Fibroblast of lung (primary cell): ENCODE measurements around the gene UNCX. TPM values are rescaled to one million over a fixed set of nuclear protein-coding genes. Genes with fewer than 3 reads are reported as not detected.

Experiments
- DNase-seq, 2 donors: peaks; one replicate each; pipeline versions ENCODE4 v3.0.0 to v3.0.0-alpha.2; 2010; ENCODE audit warnings: low read depth in 2 of 2
- H2AFZ ChIP-seq: 2 replicates; pipeline ENCODE4 v1.5.1; 2012; ENCODE audit warnings: low read length, control low read depth, inconsistent platforms
- H3K27ac ChIP-seq: 2 replicates; pipeline ENCODE4 v1.5.1; 2011; ENCODE audit warnings: low read length, control low read depth; ENCODE audit not compliant: insufficient read depth
- H3K27me3 ChIP-seq: 2 replicates; pipeline ENCODE4 v1.5.1; 2011; ENCODE audit warnings: mild to moderate bottlenecking, low read length; ENCODE audit not compliant: control insufficient read depth, insufficient read depth
- H3K36me3 ChIP-seq: 2 replicates; pipeline ENCODE4 v1.5.1; 2011; ENCODE audit warnings: low read length; ENCODE audit not compliant: control insufficient read depth, insufficient read depth
- H3K4me1 ChIP-seq: 2 replicates; pipeline ENCODE4 v1.5.1; 2011; ENCODE audit warnings: low read length; ENCODE audit not compliant: control insufficient read depth, insufficient read depth; ENCODE audit errors: extremely low read depth
- H3K4me2 ChIP-seq: 2 replicates; pipeline ENCODE4 v1.5.1; 2011; ENCODE audit warnings: low read length, control low read depth; ENCODE audit not compliant: insufficient read depth; ENCODE audit errors: extremely low read depth
- H3K4me3 ChIP-seq, 4 experiments: fragments of 200-600 bp in 1 of 4; sonication (generic) in 1 of 4; replicated peaks in 1 of 4; 2 replicates each; pipeline ENCODE4 v1.5.1; 2011 to 2016; ENCODE audit warnings: low read length in 4 of 4, low read depth in 3 of 4, mild to moderate bottlenecking in 3 of 4, control low read depth in 2 of 4, inconsistent platforms in 1 of 4, mixed read lengths in 1 of 4; ENCODE audit not compliant: insufficient read depth in 1 of 4; ENCODE audit errors: control extremely low read depth in 1 of 4
- H3K79me2 ChIP-seq: 2 replicates; pipeline ENCODE4 v1.5.1; 2012; ENCODE audit warnings: mild to moderate bottlenecking, low read length, inconsistent platforms; ENCODE audit not compliant: control insufficient read depth, insufficient read depth
- H3K9ac ChIP-seq: 2 replicates; pipeline ENCODE4 v1.5.1; 2011; ENCODE audit warnings: mild to moderate bottlenecking, low read length, control low read depth; ENCODE audit not compliant: insufficient read depth
- H3K9me3 ChIP-seq: 2 replicates; pipeline ENCODE4 v1.5.1; 2012; ENCODE audit warnings: low read depth, low read length; ENCODE audit not compliant: control insufficient read depth, insufficient read depth
- H4K20me1 ChIP-seq: 2 replicates; pipeline ENCODE4 v1.5.1; 2011; ENCODE audit warnings: low read length; ENCODE audit not compliant: control insufficient read depth, insufficient read depth; ENCODE audit errors: extremely low read depth
- EZH2 ChIP-seq: IDR thresholded peaks from 2 replicates; pipeline ENCODE4 v1.5.1; 2012; ENCODE audit warnings: low read length, control low read depth, mild to moderate bottlenecking; ENCODE audit errors: missing control alignments
- polyA plus RNA-seq, 2 donors: library from polyadenylated mRNA; depleted of rRNA in 1 of 2; stranded (reverse) in 1 of 2; unstranded in 1 of 2; fragments of >200 nt; gene quantifications; 2 replicates each; pipeline ENCODE4 v1.2.1, GENCODE V29; 2011 to 2012; ENCODE audit warnings: missing spikeins in 1 of 2
- total RNA-seq: library from RNA; depleted of rRNA; stranded (reverse); fragments of >200 nt; gene quantifications from 2 replicates; pipeline ENCODE4 v1.2.1, GENCODE V29; 2014
- TF ChIP-seq, protein P1 (sequence below), 2 donors: IDR thresholded peaks in 1 of 2; conservative IDR thresholded peaks in 1 of 2; 1 replicate in 1 of 2; 2 replicates in 1 of 2; pipeline ENCODE4 v1.5.1; 2011 to 2012; ENCODE audit warnings: low read length in 2 of 2, control low read depth in 1 of 2, inconsistent platforms in 1 of 2, low read depth in 1 of 2, mild to moderate bottlenecking in 1 of 2

Gene UNCX
- total and polyA plus RNA-seq, 2 donors (not counting 1 experiment from before 2014, with no cell fraction given) = not detected

DNA sequence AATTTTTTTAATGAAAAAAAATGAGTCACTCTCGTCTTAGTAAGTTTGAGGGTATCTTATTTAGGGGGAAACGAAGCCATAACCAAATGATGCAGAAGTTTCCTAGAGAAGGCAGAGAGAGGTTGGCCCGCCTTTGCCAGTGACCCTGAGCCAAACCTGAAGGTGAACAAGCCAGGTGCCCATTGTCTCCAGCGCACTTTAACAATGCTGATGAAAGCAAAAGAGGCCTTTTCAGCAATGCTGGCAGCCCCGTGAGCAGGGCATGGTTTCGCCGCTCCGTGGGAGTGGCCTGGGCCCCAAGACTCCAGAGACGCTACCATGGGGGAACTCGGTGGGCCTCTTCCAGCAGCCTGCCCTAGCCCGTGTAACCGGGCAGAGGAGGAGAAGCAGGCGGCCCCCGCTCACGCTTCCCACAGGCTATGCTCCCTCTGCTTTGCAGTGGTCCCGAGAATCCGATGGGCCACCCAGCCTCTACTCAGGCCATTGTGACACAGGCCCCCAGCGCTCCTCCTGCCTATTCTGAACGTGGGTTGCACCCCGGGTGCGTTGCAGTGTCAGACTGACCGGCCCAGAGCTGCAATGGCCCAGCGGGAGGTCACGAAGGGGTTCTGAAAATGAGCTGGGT, 14.0 kb upstream of the UNCX start:
- Histone ChIP-seq H3K27me3 (peaks cover 22% of the 10 kb centered on the region), H2AFZ (no peak overlapping the region), H4K20me1 (no peaks in the 10 kb centered on the region), H3K36me3 (no peaks in the 10 kb centered on the region), H3K4me3 (no peak overlapping the region), H3K79me2 (no peaks in the 10 kb centered on the region), H3K9ac (no peak overlapping the region), H3K4me1 (no peaks in the 10 kb centered on the region), H3K27ac (no peak overlapping the region), H3K4me2 (no peak overlapping the region), H3K9me3 (no peaks in the 10 kb centered on the region)
- DNase-seq = no peak
- no peak for TF ChIP-seq EZH2
- TF ChIP-seq, protein P1, sequence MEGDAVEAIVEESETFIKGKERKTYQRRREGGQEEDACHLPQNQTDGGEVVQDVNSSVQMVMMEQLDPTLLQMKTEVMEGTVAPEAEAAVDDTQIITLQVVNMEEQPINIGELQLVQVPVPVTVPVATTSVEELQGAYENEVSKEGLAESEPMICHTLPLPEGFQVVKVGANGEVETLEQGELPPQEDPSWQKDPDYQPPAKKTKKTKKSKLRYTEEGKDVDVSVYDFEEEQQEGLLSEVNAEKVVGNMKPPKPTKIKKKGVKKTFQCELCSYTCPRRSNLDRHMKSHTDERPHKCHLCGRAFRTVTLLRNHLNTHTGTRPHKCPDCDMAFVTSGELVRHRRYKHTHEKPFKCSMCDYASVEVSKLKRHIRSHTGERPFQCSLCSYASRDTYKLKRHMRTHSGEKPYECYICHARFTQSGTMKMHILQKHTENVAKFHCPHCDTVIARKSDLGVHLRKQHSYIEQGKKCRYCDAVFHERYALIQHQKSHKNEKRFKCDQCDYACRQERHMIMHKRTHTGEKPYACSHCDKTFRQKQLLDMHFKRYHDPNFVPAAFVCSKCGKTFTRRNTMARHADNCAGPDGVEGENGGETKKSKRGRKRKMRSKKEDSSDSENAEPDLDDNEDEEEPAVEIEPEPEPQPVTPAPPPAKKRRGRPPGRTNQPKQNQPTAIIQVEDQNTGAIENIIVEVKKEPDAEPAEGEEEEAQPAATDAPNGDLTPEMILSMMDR (conservative IDR thresholded peaks at IDR 0.05 in 1 of 2, IDR thresholded peaks at IDR 0.05 in 1 of 2; ENCODE audit: low read depth in 1 of 2, low read length in 2 of 2) = no peak

DNA sequence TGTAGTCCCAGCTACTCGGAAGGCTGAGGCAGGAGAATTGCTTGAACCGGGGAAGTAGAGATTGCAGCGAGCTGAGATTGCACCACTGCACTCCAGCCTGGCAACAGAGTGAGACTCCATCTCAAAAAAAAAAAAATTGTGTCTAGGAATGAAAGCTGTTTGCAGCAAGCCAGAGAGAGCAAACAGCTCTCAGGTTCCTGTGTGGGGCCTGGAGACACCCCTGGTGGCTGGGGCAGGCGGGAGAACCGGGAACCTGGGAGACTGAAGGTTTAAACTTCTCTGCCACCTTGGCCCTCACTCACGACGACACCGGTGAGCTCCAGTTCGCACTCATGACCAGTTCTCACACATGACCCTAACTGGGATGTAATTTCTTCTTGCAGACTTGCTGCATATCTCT, 13.2 kb upstream of the UNCX start:
- Histone ChIP-seq H3K4me3 (no peak overlapping the region), H3K27me3 (peaks cover 27% of the 10 kb centered on the region), H3K9ac (no peak overlapping the region), H4K20me1 (no peaks in the 10 kb centered on the region), H3K9me3 (no peaks in the 10 kb centered on the region), H3K27ac (no peak overlapping the region), H3K36me3 (no peaks in the 10 kb centered on the region), H3K79me2 (no peaks in the 10 kb centered on the region), H3K4me1 (no peaks in the 10 kb centered on the region), H3K4me2 (no peak overlapping the region), H2AFZ (no peak overlapping the region)
- no peak for TF ChIP-seq EZH2
- TF ChIP-seq, protein P1 (conservative IDR thresholded peaks at IDR 0.05 in 1 of 2, IDR thresholded peaks at IDR 0.05 in 1 of 2; ENCODE audit: low read depth in 1 of 2, low read length in 2 of 2) = no peak
- no peak for DNase-seq

DNA sequence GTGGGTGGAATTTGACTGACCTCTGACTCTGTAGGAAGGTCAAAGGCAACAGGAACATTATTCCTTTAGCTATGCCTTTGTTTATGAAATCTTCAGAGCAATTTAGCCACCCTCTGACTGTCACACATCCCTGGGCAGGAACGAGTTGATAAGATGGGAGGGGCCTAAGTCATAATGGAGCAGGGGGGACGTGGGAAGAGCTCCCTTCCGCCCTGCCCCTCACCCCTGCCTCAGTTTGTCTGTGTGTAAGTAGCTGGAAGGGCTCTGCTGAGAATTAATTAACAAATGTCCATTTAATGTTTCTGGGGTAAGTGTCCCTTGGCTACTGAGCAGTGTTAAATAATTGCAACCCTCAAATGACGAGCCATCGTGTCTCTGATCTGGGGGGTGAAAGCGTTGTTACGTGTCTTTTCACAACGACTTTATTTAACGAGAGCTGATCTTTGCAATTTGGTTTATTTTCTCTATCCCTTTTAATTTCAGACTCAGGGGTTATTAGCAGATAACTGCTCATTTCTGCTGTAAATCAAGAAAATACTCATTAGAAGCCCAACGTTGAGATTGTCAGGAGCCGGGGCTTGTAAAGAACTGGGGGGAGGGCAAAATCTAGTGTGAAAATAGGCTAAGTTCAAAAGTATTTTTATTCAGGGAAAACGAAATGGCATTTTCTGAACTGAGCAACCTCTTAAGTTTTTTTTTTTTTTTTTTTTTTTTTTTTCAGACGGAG, 12.5 kb upstream of the UNCX start:
- no peak overlapping the region for H3K4me2 ChIP-seq
- no peaks in the 10 kb centered on the region for H3K4me1 ChIP-seq
- no peak overlapping the region for H3K9ac ChIP-seq
- no peaks in the 10 kb centered on the region for H3K36me3 ChIP-seq
- H2AFZ ChIP-seq = no peak overlapping the region
- H3K9me3 ChIP-seq = no peaks in the 10 kb centered on the region
- H3K4me3 ChIP-seq = no peak overlapping the region
- no peak for DNase-seq
- TF ChIP-seq EZH2 = no peak
- TF ChIP-seq, protein P1 (conservative IDR thresholded peaks at IDR 0.05 in 1 of 2, IDR thresholded peaks at IDR 0.05 in 1 of 2; ENCODE audit: low read depth in 1 of 2, low read length in 2 of 2) = no peak
- H3K27ac ChIP-seq = no peak overlapping the region
- H4K20me1 ChIP-seq = no peaks in the 10 kb centered on the region
- H3K27me3 ChIP-seq = peaks cover 32% of the 10 kb centered on the region
- H3K79me2 ChIP-seq = no peaks in the 10 kb centered on the region
